Body of pancreas (tissue), 4 donors: ENCODE measurements around the gene CSTB. TPM values are rescaled to one million over a fixed set of nuclear protein-coding genes. Genes with fewer than 3 reads are reported as not detected.

Experiments used
- ATAC-seq: fragments of 150-250 bp; one replicate; pipeline ENCODE4 v1.9.1; 2016
- DNase-seq, 4 donors: peaks; one replicate each; pipeline ENCODE4 v3.0.0-alpha.2; 2019
- H3K27ac ChIP-seq, 4 donors: fragments of 200-600 bp; sonication (generic); 1 replicate in 3 of 4; 2 replicates in 1 of 4; pipeline versions ENCODE4 v1.5.1 to v1.6.1; 2016 to 2019; ENCODE audit warnings: mild to moderate bottlenecking in 1 of 4, mixed read lengths in 1 of 4, moderate library complexity in 1 of 4
- H3K27me3 ChIP-seq, 2 donors: fragments of 200-600 bp; sonication (generic); one replicate each; pipeline ENCODE4 v1.6.0; 2016; ENCODE audit warnings: mild to moderate bottlenecking in 1 of 2
- H3K36me3 ChIP-seq, 2 donors: fragments of 200-600 bp; sonication (generic); replicated peaks in 1 of 2; 2 replicates each; pipeline ENCODE4 v1.5.1; 2016; ENCODE audit warnings: low read depth in 2 of 2; ENCODE audit not compliant: insufficient read depth in 1 of 2
- H3K4me1 ChIP-seq: fragments of 200-600 bp; sonication (generic); one replicate; pipeline ENCODE4 v1.6.0; 2016
- H3K4me3 ChIP-seq, 2 donors: fragments of 200-600 bp; sonication (generic); 1 replicate in 1 of 2; 2 replicates in 1 of 2; pipeline ENCODE4 v1.5.1; 2016 to 2019
- H3K9me3 ChIP-seq, 3 donors: fragments of 200-600 bp; sonication (generic); 1 replicate in 2 of 3; 2 replicates in 1 of 3; pipeline ENCODE4 v1.5.1; 2016
- POLR2A ChIP-seq, 3 donors: fragments of 450-650 bp; IDR thresholded peaks; one replicate each; pipeline ENCODE4 v1.6.1; 2016; ENCODE audit warnings: antibody characterized with exemption in 3 of 3, mild to moderate bottlenecking in 2 of 3
- WGBS, 2 donors: methylation state at CpG; one replicate each; pipeline ENCODE4 v1.1.5; 2017; 5-methylcytosine and 5-hydroxymethylcytosine counted together
- intact Hi-C: fragments of 100-400 bp; cut with DNase I; formaldehyde crosslinking; loops from one replicate; pipeline ENCODE4 v1.15.1; 2023
- total RNA-seq, 2 donors: library from RNA; depleted of rRNA; stranded (reverse); fragments of >200 nt; gene quantifications; one replicate each; pipeline ENCODE4 v1.1.0, GENCODE V29; 2016
- TF ChIP-seq, protein P1 (sequence below), 7 experiments: fragments of 450-650 bp in 4 of 7; fragments of 200-600 bp in 3 of 7; sonication (generic) in 3 of 7; IDR thresholded peaks; one replicate each; pipeline ENCODE4 v1.5.1; 2016 to 2019; ENCODE audit warnings: antibody characterized with exemption in 7 of 7

Gene CSTB
- total RNA-seq, 2 donors from 2014 or later, result 8.6 to 11.9 TPM

DNA sequence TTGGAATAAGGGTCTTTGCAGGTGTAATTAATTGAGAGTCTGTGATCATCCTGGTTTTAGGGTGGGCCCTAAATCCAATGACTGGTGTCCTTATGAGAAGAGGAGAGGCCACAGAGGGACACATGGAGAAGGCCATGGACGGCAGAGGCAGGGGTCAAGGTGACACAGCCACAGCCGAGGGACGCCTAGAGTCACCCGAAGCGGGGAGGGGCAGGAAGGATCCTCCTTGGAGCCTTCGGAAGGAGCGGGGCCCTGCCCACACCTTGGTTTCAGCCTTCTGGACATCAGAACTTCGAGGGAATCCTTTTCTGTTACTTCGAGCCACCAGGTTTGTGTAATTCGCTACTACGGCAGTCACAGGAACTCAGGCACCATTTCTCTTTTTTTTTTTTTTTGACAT is 44.4 kb upstream of the CSTB start:
- DNase-seq (no peak), ATAC-seq (no peak)
- TF ChIP-seq, protein P1, sequence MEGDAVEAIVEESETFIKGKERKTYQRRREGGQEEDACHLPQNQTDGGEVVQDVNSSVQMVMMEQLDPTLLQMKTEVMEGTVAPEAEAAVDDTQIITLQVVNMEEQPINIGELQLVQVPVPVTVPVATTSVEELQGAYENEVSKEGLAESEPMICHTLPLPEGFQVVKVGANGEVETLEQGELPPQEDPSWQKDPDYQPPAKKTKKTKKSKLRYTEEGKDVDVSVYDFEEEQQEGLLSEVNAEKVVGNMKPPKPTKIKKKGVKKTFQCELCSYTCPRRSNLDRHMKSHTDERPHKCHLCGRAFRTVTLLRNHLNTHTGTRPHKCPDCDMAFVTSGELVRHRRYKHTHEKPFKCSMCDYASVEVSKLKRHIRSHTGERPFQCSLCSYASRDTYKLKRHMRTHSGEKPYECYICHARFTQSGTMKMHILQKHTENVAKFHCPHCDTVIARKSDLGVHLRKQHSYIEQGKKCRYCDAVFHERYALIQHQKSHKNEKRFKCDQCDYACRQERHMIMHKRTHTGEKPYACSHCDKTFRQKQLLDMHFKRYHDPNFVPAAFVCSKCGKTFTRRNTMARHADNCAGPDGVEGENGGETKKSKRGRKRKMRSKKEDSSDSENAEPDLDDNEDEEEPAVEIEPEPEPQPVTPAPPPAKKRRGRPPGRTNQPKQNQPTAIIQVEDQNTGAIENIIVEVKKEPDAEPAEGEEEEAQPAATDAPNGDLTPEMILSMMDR (IDR thresholded peaks at IDR 0.05), result no peak
- no peak for TF ChIP-seq POLR2A (IDR thresholded peaks at IDR 0.05)
- WGBS, 2 donors, result 89 to 93% methylated on average over 11 of the region's 11 CpGs
- no peaks in the 10 kb centered on the region for H3K27me3 ChIP-seq
- H3K36me3 ChIP-seq, result no peaks in the 10 kb centered on the region
- no peak overlapping the region for H3K4me3 ChIP-seq
- H3K4me1 ChIP-seq, result no peaks in the 10 kb centered on the region
- peaks cover 0 to 6% (median 0%) of the 10 kb centered on the region in 3 donors for H3K9me3 ChIP-seq
- intact Hi-C loops, result no loop called here
- no peak overlapping the region for H3K27ac ChIP-seq

- ATAC-seq (no peak), DNase-seq (no peak)
- H3K9me3 ChIP-seq, result peaks cover 0 to 6% (median 0%) of the 10 kb centered on the region in 3 donors
- no peaks in the 10 kb centered on the region for H3K36me3 ChIP-seq
- H3K4me3 ChIP-seq, result no peak overlapping the region
- no peak overlapping the region for H3K27ac ChIP-seq
- intact Hi-C loops, result no loop called here
- H3K27me3 ChIP-seq, result no peaks in the 10 kb centered on the region
- peaks cover 2% of the 10 kb centered on the region for H3K4me1 ChIP-seq
- no peak for TF ChIP-seq POLR2A (IDR thresholded peaks at IDR 0.05)
- TF ChIP-seq, protein P1 (IDR thresholded peaks at IDR 0.05), result no peak
- 90% methylated on average over 14 to 25 of the region's 25 CpGs for WGBS, 2 donors
Measured at GRCh38 chr21:43819511-43820405, 43.6 kb upstream of the CSTB start.

DNA sequence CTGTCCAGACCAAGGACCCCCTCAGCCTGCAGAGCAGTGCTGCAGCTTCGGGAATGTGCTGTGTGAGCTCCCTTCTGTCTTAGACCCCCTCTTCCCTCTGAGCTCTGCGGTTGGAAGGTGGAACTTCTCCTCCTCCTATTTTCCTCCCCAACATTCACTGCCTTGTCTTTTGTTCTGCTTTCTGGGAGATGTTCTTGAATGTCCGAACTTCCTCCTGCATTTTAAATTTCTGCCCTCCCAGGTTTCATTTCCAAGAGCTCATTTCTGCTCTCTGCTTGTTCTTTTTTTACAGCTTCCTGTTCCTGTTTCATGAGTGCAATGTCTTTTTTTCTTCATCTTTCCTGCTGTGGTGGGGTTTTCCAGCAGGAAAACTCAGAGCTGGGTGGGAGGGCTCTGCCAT is 42.6 kb upstream of the CSTB start:
- Histone ChIP-seq H3K4me3 (no peak overlapping the region), H3K27ac (no peak overlapping the region), H3K9me3 (peaks cover 0 to 6% (median 0%) of the 10 kb centered on the region in 3 donors), H3K4me1 (peaks cover 7% of the 10 kb centered on the region), H3K27me3 (no peaks in the 10 kb centered on the region), H3K36me3 (no peaks in the 10 kb centered on the region)
- DNase-seq (no peak), ATAC-seq (no peak)
- intact Hi-C loops, result no loop called here
- WGBS, 2 donors, result 78 to 88% methylated on average over 3 of the region's 3 CpGs
- TF ChIP-seq, protein P1 (IDR thresholded peaks at IDR 0.05), result no peak
- TF ChIP-seq POLR2A (IDR thresholded peaks at IDR 0.05), result no peak

GRCh38 chr21:43817157-43818086 is 41.3 kb upstream of the CSTB start:
- H3K4me3 ChIP-seq, result no peak overlapping the region
- H3K9me3 ChIP-seq, result peaks cover 0 to 6% (median 0%) of the 10 kb centered on the region in 3 donors
- no peaks in the 10 kb centered on the region for H3K36me3 ChIP-seq
- no peak overlapping the region for H3K27ac ChIP-seq
- no peak for TF ChIP-seq POLR2A (IDR thresholded peaks at IDR 0.05)
- TF ChIP-seq, protein P1 (IDR thresholded peaks at IDR 0.05), result no peak
- intact Hi-C loops, result no loop called here
- peaks cover 7% of the 10 kb centered on the region for H3K4me1 ChIP-seq
- no peaks in the 10 kb centered on the region for H3K27me3 ChIP-seq
- 84 to 90% methylated on average over 9 to 26 of the region's 29 CpGs for WGBS, 2 donors
- DNase-seq (no peak), ATAC-seq (no peak)
